Neural progenitor cell (in vitro differentiated cells): ENCODE results near the gene SBF1. TPM values are rescaled to one million over a fixed set of nuclear protein-coding genes. Genes with fewer than 3 reads are reported as not detected.

Source experiments
- DNase-seq: peaks from one replicate; pipeline ENCODE4 v3.0.0-alpha.2; 2016; ENCODE audit warnings: low spot score
- H2AFZ ChIP-seq: fragments of 200-600 bp; sonication (generic); replicated peaks from 2 replicates; pipeline ENCODE4 v1.6.1; 2016; ENCODE audit warnings: antibody characterized with exemption
- H3F3A ChIP-seq: fragments of 200-600 bp; sonication (generic); 2 replicates; pipeline ENCODE4 v1.6.1; 2016; ENCODE audit warnings: antibody characterized with exemption, low read depth
- H3K27ac ChIP-seq: fragments of 200-600 bp; sonication (generic); 2 replicates; pipeline ENCODE4 v1.5.1; 2016; ENCODE audit warnings: mild to moderate bottlenecking
- H3K27me3 ChIP-seq: fragments of 200-600 bp; sonication (generic); 2 replicates; pipeline ENCODE4 v1.6.1; 2016; ENCODE audit warnings: mild to moderate bottlenecking, moderate library complexity
- H3K36me3 ChIP-seq: fragments of 200-600 bp; sonication (generic); 2 replicates; pipeline ENCODE4 v1.5.1; 2016
- H3K4me1 ChIP-seq: fragments of 200-600 bp; sonication (generic); 2 replicates; pipeline ENCODE4 v1.6.1; 2016; ENCODE audit warnings: mixed run types
- H3K4me2 ChIP-seq: fragments of 200-600 bp; sonication (generic); 2 replicates; pipeline ENCODE4 v1.6.1; 2016
- H3K4me3 ChIP-seq: fragments of 200-600 bp; sonication (generic); 2 replicates; pipeline ENCODE4 v1.5.1; 2016
- H3K79me2 ChIP-seq: fragments of 200-600 bp; sonication (generic); 2 replicates; pipeline ENCODE4 v1.6.1; 2016; ENCODE audit warnings: low read depth
- H3K9ac ChIP-seq: fragments of 200-600 bp; sonication (generic); 2 replicates; pipeline ENCODE4 v1.6.1; 2016
- H3K9me3 ChIP-seq: fragments of 200-600 bp; sonication (generic); 2 replicates; pipeline ENCODE4 v1.5.1; 2016; ENCODE audit warnings: low read depth
- H4K20me1 ChIP-seq: fragments of 200-600 bp; sonication (generic); 2 replicates; pipeline ENCODE4 v1.6.1; 2016; ENCODE audit warnings: low read depth
- H3K27ac Mint-ChIP-seq: 3 replicates; pipeline ENCODE4 v1.8.0; 2021; ENCODE audit warnings: mixed read lengths
- H3K27me3 Mint-ChIP-seq: 2 replicates; pipeline ENCODE4 v1.8.0; 2022; ENCODE audit warnings: low read depth, mild to moderate bottlenecking, inconsistent platforms, moderate library complexity, mixed read lengths; ENCODE audit not compliant: insufficient read depth
- H3K36me3 Mint-ChIP-seq: 3 replicates; pipeline ENCODE4 v1.8.0; 2021; ENCODE audit warnings: mixed read lengths
- H3K4me1 Mint-ChIP-seq: 3 replicates; pipeline ENCODE4 v1.8.0; 2021; ENCODE audit warnings: mixed read lengths
- H3K4me3 Mint-ChIP-seq: 3 replicates; pipeline ENCODE4 v1.8.0; 2021; ENCODE audit warnings: mild to moderate bottlenecking, moderate library complexity, mixed read lengths
- H3K9me3 Mint-ChIP-seq: 3 replicates; pipeline ENCODE4 v1.8.0; 2020; ENCODE audit warnings: mixed read lengths
- CTCF ChIP-seq: fragments of 200-600 bp; sonication (generic); IDR thresholded peaks from 2 replicates; pipeline ENCODE4 v1.5.1; 2017; ENCODE audit warnings: antibody characterized with exemption, mild to moderate bottlenecking
- EZH2 ChIP-seq: fragments of 200-600 bp; sonication (generic); IDR thresholded peaks from 2 replicates; pipeline ENCODE4 v1.6.1; 2017; ENCODE audit warnings: antibody characterized with exemption, mild to moderate bottlenecking, moderate library complexity
- EZH2phosphoT487 ChIP-seq: fragments of 200-600 bp; sonication (generic); IDR thresholded peaks from 2 replicates; pipeline ENCODE4 v1.6.1; 2017; ENCODE audit warnings: antibody characterized with exemption
- total RNA-seq: library from RNA; depleted of rRNA; stranded (reverse); fragments of >200 nt; gene quantifications from 2 replicates; pipeline ENCODE4 v1.2.3, GENCODE V29; 2015; ENCODE audit warnings: low replicate concordance

SBF1 gene, protein sequence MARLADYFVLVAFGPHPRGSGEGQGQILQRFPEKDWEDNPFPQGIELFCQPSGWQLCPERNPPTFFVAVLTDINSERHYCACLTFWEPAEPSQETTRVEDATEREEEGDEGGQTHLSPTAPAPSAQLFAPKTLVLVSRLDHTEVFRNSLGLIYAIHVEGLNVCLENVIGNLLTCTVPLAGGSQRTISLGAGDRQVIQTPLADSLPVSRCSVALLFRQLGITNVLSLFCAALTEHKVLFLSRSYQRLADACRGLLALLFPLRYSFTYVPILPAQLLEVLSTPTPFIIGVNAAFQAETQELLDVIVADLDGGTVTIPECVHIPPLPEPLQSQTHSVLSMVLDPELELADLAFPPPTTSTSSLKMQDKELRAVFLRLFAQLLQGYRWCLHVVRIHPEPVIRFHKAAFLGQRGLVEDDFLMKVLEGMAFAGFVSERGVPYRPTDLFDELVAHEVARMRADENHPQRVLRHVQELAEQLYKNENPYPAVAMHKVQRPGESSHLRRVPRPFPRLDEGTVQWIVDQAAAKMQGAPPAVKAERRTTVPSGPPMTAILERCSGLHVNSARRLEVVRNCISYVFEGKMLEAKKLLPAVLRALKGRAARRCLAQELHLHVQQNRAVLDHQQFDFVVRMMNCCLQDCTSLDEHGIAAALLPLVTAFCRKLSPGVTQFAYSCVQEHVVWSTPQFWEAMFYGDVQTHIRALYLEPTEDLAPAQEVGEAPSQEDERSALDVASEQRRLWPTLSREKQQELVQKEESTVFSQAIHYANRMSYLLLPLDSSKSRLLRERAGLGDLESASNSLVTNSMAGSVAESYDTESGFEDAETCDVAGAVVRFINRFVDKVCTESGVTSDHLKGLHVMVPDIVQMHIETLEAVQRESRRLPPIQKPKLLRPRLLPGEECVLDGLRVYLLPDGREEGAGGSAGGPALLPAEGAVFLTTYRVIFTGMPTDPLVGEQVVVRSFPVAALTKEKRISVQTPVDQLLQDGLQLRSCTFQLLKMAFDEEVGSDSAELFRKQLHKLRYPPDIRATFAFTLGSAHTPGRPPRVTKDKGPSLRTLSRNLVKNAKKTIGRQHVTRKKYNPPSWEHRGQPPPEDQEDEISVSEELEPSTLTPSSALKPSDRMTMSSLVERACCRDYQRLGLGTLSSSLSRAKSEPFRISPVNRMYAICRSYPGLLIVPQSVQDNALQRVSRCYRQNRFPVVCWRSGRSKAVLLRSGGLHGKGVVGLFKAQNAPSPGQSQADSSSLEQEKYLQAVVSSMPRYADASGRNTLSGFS (N-terminal part only)
- total RNA-seq = 25.8 and 65.8 TPM in 2 replicates

- Histone ChIP-seq H3K9ac (peak within 1 kb of the TSS; percentile 88), H3K79me2 (peaks cover 47% of the 10 kb centered on the region), H3K36me3 (no peaks in the 10 kb centered on the region), H3K4me2 (peak within 1 kb of the TSS; percentile 99), H3K4me3 (peak within 1 kb of the TSS; percentile 91), H3K27me3 (peaks cover 14% of the 10 kb centered on the region), H3F3A (no peaks in the 10 kb centered on the region), H3K4me1 (peaks cover 13% of the 10 kb centered on the region), H4K20me1 (peaks cover 46% of the 10 kb centered on the region), H3K27ac (no peak within 1 kb of the TSS), H3K9me3 (no peaks in the 10 kb centered on the region), H2AFZ (peak within 1 kb of the TSS; percentile 4)
- H3K4me1 Mint-ChIP-seq = peaks cover 20% of the 10 kb centered on the region
- H3K36me3 Mint-ChIP-seq = no peaks in the 10 kb centered on the region
- peaks cover 2% of the 10 kb centered on the region for H3K9me3 Mint-ChIP-seq
- peak within 1 kb of the TSS; percentile 87 for H3K4me3 Mint-ChIP-seq
- H3K27me3 Mint-ChIP-seq = peaks cover 28% of the 10 kb centered on the region
- TF ChIP-seq EZH2phosphoT487 (no peak), CTCF (no peak), EZH2 (no peak)
- peak; percentile 98 for DNase-seq
- peak within 1 kb of the TSS; percentile 28 for H3K27ac Mint-ChIP-seq
These were observed at the start of gene SBF1 for GRCh38 chr22:50474710-50475651. Gene SBF1, minus strand, starts transcription at chr22:50475035. Its CDS starts 195 bp downstream, at chr22:50474840.

- DNase-seq = no peak
- H3K9ac ChIP-seq = no peak overlapping the region
- Mint-ChIP-seq H3K4me3 (peak overlapping the region; percentile 89), H3K4me1 (peaks cover 12% of the 10 kb centered on the region), H3K36me3 (peaks cover 10% of the 10 kb centered on the region), H3K27ac (peak overlapping the region; percentile 74), H3K9me3 (no peaks in the 10 kb centered on the region), H3K27me3 (peaks cover 27% of the 10 kb centered on the region)
- H3K36me3 ChIP-seq = no peaks in the 10 kb centered on the region
- peaks cover 32% of the 10 kb centered on the region for H3F3A ChIP-seq
- H3K79me2 ChIP-seq = peaks cover 9% of the 10 kb centered on the region
- H3K4me3 ChIP-seq = peak overlapping the region; percentile 92
- H4K20me1 ChIP-seq = peaks cover 45% of the 10 kb centered on the region
- peak overlapping the region; percentile 99 for H3K4me2 ChIP-seq
- TF ChIP-seq EZH2 (no peak), CTCF (no peak), EZH2phosphoT487 (no peak)
- peaks cover 29% of the 10 kb centered on the region for H3K27me3 ChIP-seq
- no peak overlapping the region for H3K27ac ChIP-seq
- peaks cover 7% of the 10 kb centered on the region for H3K4me1 ChIP-seq
- H2AFZ ChIP-seq = no peak overlapping the region
- no peaks in the 10 kb centered on the region for H3K9me3 ChIP-seq
These were observed 49.2 kb upstream of the SBF1 start for GRCh38 chr22:50523806-50524675.
